Activated CD8-positive, alpha-beta memory T cell treated with anti-CD3 and anti-CD28 coated beads for 4 hours (primary cell): ENCODE measurements around the gene BPTF.
"Not testable (repeated sequence)": the region's sequence is repeated elsewhere in the genome, so short reads cannot be mapped to it uniquely, and the experiment has no call there.

Experiments
- DNase-seq, 2 donors: peaks; one replicate each; pipeline ENCODE4 v3.0.0-alpha.2; 2020; ENCODE audit warnings: low read depth in 2 of 2

Gene BPTF

GRCh38 chr17:68013385-68013784 lies 188.1 kb downstream of the BPTF start:
- DNase-seq: no peak

- DNase-seq: no peak
Measured at GRCh38 chr17:68015081-68015723, 189.9 kb downstream of the BPTF start.

GRCh38 chr17:68016838-68017237 lies 191.5 kb downstream of the BPTF start:
- no peak for DNase-seq

GRCh38 chr17:68018493-68018892 lies 193.2 kb downstream of the BPTF start:
- not testable (repeated sequence) for DNase-seq

- no peak for DNase-seq
Measured at GRCh38 chr17:68019336-68019674, 194.0 kb downstream of the BPTF start.

DNA sequence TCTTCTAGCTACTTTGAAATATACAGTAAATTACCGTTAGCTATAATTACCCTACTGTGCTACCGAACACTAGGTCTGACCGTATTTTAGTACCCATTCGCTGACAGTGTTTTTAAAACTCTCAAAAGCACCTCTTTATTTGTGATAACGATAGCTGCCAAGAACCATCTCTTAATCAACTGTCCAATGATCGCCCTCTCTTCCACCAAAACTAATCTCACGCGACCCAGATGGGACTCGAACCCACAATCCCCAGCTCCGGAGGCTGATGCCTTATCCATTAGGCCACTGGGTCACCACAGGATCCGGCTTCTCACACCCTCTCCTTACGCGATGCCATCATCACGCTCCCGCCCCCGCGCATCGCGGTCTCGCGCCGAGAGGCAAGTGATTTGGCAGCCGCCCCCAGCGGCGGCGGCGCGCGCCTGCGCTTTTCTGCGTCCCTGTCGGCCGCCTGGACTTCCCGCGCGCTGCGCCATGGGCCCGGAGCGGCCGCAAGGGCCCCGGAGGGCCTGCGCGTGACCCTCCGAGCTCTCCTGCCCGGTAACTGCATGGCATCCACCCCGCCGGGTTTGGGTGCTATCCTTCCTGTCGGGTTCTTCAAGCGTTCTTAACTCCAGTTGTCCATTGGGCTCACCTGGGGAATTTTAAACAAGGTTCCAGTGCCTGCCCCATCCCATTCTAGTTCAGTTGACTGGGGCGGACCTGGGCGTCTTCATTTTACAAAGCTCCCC lies 194.5 kb downstream of the BPTF start:
- DNase-seq: peak; percentile 94 to 98

GRCh38 chr17:68020409-68020756 lies 195.1 kb downstream of the BPTF start:
- DNase-seq: no peak

- not testable (repeated sequence) for DNase-seq
Measured at GRCh38 chr17:68020791-68021190, 195.5 kb downstream of the BPTF start.

- DNase-seq: no peak
Measured at GRCh38 chr17:68021963-68022362, 196.7 kb downstream of the BPTF start.

DNA sequence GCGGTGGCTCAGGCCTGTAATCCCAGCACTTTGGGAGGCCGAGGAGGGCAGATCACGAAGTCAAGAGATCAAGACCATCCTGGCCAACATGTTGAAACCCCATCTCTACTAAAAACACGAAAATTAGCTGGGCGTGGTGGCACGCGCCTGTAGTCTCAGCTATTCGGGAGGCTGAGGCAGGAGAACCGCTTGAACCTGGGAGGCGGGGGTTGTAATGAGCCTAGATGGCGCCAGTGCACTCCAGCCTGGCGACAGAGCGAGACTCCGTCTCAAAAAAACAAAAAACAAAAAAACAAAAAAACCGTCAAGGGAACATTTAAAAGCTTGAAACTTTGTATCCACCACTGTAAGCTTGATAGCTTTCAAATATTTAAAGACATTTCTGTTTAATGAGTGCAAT lies 197.2 kb downstream of the BPTF start:
- DNase-seq: not testable (repeated sequence)

DNA sequence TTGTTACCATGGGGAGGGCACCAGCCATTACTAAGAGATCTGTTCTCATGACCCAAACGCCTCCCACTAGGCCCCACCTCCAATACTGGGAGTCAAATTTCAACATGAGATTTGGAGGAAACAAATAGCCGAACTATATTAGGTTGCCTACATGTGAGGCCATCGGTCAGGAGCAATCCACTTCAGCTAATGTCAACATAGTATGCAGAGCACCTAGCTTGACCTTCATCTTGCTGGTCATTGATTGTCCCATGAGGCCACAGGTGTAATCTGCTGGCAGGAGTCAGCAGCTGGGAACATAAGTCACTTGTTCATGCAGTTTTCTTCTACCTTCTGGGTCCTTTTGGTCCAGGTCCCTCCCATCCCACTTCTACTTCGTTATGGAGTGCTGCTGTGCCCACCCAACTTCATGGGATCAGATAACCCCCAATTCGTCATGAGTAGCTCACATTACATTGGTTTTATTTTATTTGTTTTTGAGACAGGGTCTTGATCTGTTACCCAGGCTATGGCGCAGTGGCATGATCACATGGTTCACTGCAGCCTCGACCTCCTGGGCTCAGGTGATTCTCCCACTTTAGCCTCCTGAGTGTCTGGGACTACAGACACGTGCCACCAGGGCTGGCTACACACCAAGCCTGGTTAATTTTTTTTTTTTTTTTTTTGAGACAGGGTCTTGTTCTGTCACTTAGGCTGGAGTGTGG lies 204.4 kb downstream of the BPTF start:
- DNase-seq: no peak
